Measurements from ENCODE around the gene PDPR.
"Not testable (repeated sequence)": the region's sequence is repeated elsewhere in the genome, so short reads cannot be mapped to it uniquely, and the experiment has no call there.

- not testable (repeated sequence) for TF ChIP-seq CTCF (IDR thresholded peaks at IDR 0.05; ENCODE audit: low read depth, low read length, missing input control); RXRA (IDR thresholded peaks at IDR 0.05); ATF3 (IDR thresholded peaks at IDR 0.05); GABPA (IDR thresholded peaks at IDR 0.05 in 1 of 2, conservative IDR thresholded peaks at IDR 0.05 in 1 of 2); MAX (IDR thresholded peaks at IDR 0.05); TAF1 (conservative IDR thresholded peaks at IDR 0.05); REST (IDR thresholded peaks at IDR 0.05); JUND (IDR thresholded peaks at IDR 0.05); RAD21 (IDR thresholded peaks at IDR 0.05); YY1 (IDR thresholded peaks at IDR 0.05); SP1 (IDR thresholded peaks at IDR 0.05)
Observed at GRCh38 chr16:70206382-70206781, 92.2 kb downstream of the PDPR start.

All from liver (tissue), 3 donors.